Fibroblast of skin of abdomen (primary cell): ENCODE data around the gene RWDD2A. TPM values are rescaled to one million over a fixed set of nuclear protein-coding genes. Genes with fewer than 3 reads are reported as not detected.
"Not testable (repeated sequence)": the region's sequence is repeated elsewhere in the genome, so short reads cannot be mapped to it uniquely, and the experiment has no call there.

Source experiments
- DNase-seq: peaks from one replicate; pipeline ENCODE4 v3.0.0-alpha.2; 2013
- polyA plus RNA-seq, 2 experiments: library from polyadenylated mRNA; unstranded; fragments of 120-200 nt; gene quantifications; one replicate each; pipeline ENCODE4 v1.2.1, GENCODE V29; 2013; ENCODE audit not compliant: insufficient read length in 2 of 2

RWDD2A gene
- 4.1 TPM for polyA plus RNA-seq (2013, experiment 1 of 2; ENCODE audit: insufficient read length)
- polyA plus RNA-seq (2013, experiment 2 of 2; ENCODE audit: insufficient read length), result 4.1 TPM

- peak; percentile 86 for DNase-seq
Measured at GRCh38 chr6:83192871-83193746, at the start of gene RWDD2A, which contains the start of gene PGM3. Gene RWDD2A (plus strand): TSS chr6:83193357. CDS start chr6:83194452, 1,095 bp downstream. Gene PGM3 (minus strand): TSS chr6:83193265. CDS start chr6:83191012, 2,253 bp downstream.

GRCh38 chr6:83151114-83151513 lies 42.0 kb upstream of the RWDD2A start:
- DNase-seq, result peak; percentile 3

DNA sequence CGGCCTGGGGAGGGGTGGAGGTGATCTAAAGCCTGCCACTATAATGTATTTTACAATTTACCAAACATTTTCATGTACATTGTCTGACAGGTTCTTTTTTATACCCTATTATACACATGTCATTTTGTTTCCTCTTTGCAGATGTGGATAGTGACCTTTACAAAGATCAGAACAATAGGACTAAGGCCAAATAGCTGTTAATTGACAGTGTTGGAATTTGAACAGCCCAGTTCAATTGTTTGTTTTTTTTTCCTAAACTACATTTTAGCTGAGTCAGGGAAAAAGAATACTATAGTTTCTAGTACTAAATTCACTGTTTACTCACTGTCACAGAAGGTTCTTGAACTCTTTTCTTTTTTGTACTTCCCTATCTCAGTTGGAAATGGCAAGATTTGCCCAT lies 40.2 kb upstream of the RWDD2A start:
- DNase-seq, result no peak

GRCh38 chr6:83153883-83154521 lies 39.2 kb upstream of the RWDD2A start:
- no peak for DNase-seq

DNA sequence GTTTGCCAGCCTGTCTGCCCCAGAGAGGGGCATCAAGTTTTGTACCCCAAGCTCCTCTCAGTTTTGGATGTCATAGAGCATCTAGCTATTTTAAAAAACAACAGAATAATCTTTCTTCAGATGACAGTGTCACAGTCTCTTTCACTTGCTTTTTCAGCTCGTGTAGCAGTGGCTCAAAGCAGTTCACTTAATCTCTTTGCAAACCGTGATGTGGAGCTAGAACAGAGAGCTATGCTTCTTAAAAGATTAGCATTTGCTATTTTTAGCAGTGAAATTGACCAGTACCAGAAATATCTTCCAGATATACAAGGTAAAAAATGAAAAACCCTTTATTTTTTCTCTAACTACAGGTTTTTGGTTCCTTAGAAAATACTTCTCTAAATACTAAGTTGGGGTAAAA lies 37.4 kb upstream of the RWDD2A start:
- no peak for DNase-seq

GRCh38 chr6:83160167-83160566 lies 33.0 kb upstream of the RWDD2A start:
- no peak for DNase-seq

DNA sequence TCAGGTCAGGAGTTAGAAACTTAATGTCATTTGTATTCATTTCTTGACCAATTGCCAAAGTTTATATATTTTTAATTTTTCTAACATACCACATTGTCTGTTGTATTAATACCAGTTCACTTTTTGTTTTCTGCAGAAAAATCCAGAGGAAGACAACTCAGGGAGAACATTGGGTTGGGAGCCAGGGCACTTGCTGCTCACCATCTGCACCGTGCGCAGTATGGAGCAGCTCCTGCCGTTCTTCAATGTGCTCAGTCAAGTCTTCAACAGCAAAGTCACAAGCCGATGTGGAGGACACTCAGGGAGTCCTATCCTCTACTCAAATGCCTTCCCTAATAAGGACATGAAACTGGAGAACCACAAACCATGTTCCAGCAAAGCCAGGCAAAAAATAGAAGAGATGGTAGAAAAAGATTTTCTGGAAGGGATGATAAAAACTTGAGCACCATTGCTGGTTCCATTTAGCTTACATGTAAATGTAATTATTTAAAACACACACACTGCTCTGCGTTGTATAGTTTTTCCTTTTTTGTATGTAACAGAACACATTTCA lies 25.4 kb upstream of the RWDD2A start:
- DNase-seq, result no peak

DNA sequence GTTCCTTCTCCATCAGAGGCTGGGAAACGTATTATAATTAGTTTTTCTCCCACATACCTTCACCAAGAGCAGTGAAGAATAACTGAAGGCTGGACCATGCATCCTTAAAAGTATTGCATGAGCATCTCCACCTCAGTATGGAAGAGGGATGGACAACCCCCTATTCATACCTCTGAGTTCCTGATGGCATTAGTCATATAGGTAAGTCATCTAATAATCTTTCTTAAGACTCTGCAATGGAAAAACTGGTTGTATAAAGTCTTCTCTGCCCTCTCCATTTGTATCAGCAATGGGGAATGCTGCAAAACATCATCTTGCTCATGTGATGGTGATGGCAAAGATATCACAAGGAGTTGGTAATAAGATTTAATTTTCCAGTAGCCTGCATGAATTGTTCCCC lies 24.6 kb upstream of the RWDD2A start:
- no peak for DNase-seq

DNA sequence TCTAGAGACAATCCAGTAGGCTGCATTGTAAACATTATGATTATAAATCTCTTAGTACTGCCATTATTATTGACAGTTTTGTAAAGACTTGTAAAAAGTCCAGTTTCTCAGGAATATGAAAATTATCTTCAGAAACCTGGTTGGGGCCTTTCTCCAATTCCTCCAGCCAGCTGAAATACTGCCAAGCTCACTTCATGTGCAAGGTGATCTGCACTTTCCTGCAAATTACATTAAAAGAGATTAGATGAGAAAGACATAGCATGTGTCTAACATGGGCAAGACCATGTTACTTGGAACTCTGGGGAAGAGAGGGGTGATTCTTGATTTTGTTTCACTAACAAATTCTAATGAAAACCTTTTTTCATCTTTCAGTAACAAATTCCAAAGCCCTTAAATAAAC lies 24.1 kb upstream of the RWDD2A start:
- DNase-seq, result no peak

- DNase-seq, result peak; percentile 24
Measured at GRCh38 chr6:83169511-83169910, 23.6 kb upstream of the RWDD2A start.

DNA sequence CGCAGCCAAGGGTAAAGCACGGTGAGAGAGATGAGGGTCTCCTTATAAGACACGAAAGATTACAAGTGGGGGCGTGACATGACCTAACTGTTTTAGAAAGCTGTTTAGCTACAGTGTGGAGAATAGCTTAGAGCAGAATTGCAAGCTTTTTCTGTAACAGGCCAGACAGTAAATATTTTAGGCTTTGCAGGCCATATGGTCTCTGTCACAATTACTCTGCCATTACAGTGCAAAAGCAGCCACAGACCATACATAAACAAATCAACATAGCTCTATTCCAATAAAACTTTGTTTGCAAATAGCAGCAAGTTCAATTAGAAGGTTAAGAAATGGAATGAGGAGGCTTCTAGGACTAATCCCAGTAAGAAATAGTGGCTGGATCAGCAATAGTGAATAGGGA lies 16.9 kb upstream of the RWDD2A start:
- DNase-seq, result no peak

- no peak for DNase-seq
Measured at GRCh38 chr6:83180426-83180950, 12.7 kb upstream of the RWDD2A start.

GRCh38 chr6:83182114-83182513 lies 11.0 kb upstream of the RWDD2A start:
- no peak for DNase-seq

DNA sequence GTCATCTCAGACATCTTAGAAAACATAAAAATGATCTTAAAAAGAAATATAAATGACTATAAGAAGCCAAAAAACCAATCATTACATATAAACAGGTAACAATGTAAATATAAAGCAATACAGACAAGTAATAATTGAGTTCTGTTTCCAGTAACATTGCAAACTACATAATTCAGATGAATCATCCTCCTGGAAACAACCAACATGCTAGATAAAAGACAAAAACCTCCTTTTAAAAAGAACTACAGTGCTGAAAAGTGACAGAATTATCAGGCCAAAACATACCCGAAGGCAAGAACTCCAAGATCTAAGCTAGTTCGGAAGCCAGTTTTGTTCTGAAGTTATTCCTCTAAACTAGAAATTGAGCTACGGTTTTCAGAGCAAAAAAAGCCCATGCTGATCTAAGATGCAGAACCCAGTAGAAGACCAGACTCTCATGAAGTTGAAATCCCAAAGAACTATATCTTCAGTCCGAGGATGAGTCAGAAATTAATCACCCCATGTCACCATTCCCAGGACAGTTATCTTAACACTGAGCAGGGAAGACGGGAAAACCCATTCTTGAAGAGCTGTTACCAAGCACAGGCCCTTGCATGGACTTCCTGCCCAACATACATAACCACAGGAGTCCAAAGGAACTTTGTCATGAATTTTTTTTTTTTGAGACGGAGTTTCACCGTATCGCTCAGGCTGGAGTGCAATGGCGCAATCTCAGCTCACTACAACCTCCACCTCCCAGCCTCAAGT lies 9.9 kb upstream of the RWDD2A start:
- peak; percentile 88 for DNase-seq

DNA sequence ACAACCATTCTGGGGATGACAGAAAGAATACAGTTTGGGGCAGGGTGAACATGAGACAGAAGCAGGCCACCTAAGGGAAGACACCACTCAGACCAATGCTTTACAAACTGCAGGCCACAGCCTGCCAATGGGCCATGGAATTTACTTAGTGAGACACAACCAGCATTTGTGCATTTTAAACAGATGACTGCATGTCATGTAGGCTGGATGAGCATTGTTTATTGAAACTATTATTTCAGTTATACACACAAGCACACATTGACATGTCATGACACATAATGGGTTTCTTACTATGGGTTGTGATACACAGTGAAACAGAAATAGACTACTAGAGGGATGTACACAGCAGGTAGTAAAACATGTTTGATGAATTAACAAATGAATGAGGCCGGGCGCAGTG lies 8.1 kb upstream of the RWDD2A start:
- no peak for DNase-seq

- DNase-seq, result no peak
Measured at GRCh38 chr6:83188501-83188900, 4.7 kb upstream of the RWDD2A start.

DNA sequence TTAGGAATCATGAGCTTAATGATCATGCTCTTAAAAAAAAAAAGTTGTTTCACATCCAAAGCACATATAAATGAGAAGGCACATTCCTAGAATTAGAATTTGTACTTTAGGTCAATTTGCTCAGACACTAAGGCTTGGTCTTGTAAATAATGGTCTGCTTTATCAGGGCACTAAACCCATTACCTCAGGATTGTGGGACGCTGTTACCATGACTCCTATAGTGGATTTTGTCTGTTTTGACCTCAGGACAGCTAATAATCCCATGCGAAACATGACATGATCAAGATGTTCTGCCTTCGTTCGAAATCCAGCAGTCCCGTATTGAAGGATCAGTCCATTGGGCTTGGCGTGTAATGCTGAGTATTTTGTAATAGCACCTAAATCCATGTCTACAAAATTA lies 2.5 kb upstream of the RWDD2A start:
- DNase-seq, result no peak

GRCh38 chr6:83191974-83192373 lies 1.2 kb upstream of the RWDD2A start:
- not testable (repeated sequence) for DNase-seq

DNA sequence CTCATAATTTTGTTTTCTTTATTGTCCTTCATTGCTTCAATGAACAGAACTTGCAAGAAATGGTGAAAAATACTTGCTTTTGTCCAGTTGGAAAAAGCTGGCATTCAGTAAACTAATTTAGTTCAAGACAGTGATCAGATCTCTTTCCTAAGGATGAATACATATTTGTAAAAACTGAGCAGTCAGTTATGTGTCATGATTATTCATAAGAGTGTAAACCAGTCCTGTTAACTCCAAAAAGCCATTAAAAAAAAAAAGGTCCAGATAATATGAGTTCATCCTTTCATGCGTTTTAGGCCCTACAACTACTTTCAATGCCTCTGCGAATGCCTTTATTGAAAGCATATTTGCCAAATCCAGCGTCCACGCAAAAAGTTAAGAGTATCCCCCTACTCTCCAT lies 701 bp upstream of the RWDD2A start:
- no peak for DNase-seq

DNA sequence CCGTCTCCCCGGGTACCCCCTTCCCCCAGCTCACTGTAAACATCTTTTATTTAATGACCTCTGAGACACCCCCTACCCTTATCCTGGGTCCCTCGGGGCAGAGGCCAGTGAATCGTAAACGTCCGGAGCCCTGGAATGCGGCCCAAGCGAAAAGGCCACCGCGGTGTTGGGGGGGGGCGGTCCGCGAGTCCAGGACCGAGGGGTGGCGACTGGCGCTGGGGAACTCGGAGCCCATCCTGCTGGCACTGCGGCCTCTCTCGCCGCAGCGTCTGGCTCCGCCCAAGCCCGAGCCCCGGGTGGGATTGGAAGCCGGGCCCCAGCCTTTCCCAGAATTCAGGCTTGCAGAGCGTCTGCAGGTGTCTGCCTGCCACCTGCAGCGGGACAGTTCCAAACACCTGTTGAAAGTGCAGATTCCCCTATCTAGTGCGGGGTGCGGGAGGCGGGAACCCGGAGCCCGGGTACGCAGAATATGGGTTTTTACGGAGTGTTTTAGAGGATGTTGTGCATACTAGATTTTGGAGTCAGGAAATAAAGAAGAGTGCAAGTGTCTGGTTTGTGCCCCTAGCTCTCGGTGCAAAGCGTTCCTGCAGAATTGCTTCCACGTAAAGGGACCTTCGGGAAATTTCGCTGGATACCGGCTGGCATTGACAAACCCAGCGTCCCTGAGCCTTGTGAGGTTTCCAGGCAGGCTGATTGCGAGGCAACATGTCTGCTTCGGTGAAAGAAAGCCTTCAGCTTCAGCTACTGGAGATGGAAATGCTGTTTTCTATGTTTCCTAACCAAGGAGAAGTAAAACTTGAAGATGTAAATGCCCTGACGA lies 800 bp downstream of the RWDD2A start:
- no peak for DNase-seq

- no peak for DNase-seq
Measured at GRCh38 chr6:83198486-83199172, 5.5 kb downstream of the RWDD2A start.
